ENCODE measurements around the gene SERPINE3.

- TF ChIP-seq CTCF (IDR thresholded peaks at IDR 0.05), result no peak
- no peak for TF ChIP-seq POLR2A (IDR thresholded peaks at IDR 0.05)
- TF ChIP-seq POLR2AphosphoS5 (IDR thresholded peaks at IDR 0.05), result no peak
Observed at GRCh38 chr13:51394724-51395123, 55.2 kb downstream of the SERPINE3 start.

Data from prostate gland (tissue), 2 donors.